ENCODE results near the gene ZNF382. TPM values are rescaled to one million over a fixed set of nuclear protein-coding genes. Genes with fewer than 3 reads are reported as not detected.

Gene ZNF382
- 2.5 and 4.2 TPM in 2 replicates for total RNA-seq (2022)
- Bru-seq, nascent RNA, result percentile 39 among the genes with signal in this experiment
- BruChase-seq, experiment 1, labeled RNA remaining after a 6-hour chase, result percentile 43 among the genes with signal in this experiment
- percentile 46 among the genes with signal in this experiment for BruChase-seq, experiment 2, labeled RNA remaining after a 2-hour chase
- long read RNA-seq, full-length matches to known transcripts, result 1 of 1 reads
- long read RNA-seq, partial matches to known transcripts, result 0 of 1 reads
- long read RNA-seq, other reads (novel, unspliced or antisense), result 0 of 1 reads

GRCh38 chr19:36605101-36605876 is at the start of gene ZNF382:
ZNF382 (plus strand) TSS chr19:36605313; CDS start chr19:36609915, 4,602 bp downstream.
- peak within 1 kb of the TSS; percentile 37 for H3K27ac Mint-ChIP-seq (ENCODE audit: unreplicated experiment)
- BruUV-seq (replicated peaks), result no TSS peak
- CTCF ChIA-PET, result interaction anchor here (0.6 kb wide), 2 partner anchors 85 to 888 kb away, joined by 3 to 4 read pairs; no protein-coding TSS in a partner anchor
- peaks cover 15% of the 10 kb centered on the region for H3K36me3 Mint-ChIP-seq (ENCODE audit: insufficient read depth, unreplicated experiment)
- H3K9me3 Mint-ChIP-seq (ENCODE audit: low read depth, unreplicated experiment), result peaks cover 23% of the 10 kb centered on the region
- intact Hi-C loops (cut with micrococcal nuclease; ENCODE audit: unreplicated experiment), result no loop called here
- H3K27me3 Mint-ChIP-seq (ENCODE audit: unreplicated experiment), result no peaks in the 10 kb centered on the region
- H3K4me1 Mint-ChIP-seq (ENCODE audit: low read depth, unreplicated experiment), result no peaks in the 10 kb centered on the region
- TF ChIP-seq CTCF (IDR thresholded peaks at IDR 0.05; ENCODE audit: unreplicated experiment), result no peak
- H3K4me3 Mint-ChIP-seq (ENCODE audit: low read depth, unreplicated experiment), result peak within 1 kb of the TSS; percentile 80
- DNase-seq, result peak; percentile 34

GRCh38 chr19:36564391-36564790 is 40.7 kb upstream of the ZNF382 start:
- no peaks in the 10 kb centered on the region for H3K4me1 Mint-ChIP-seq (ENCODE audit: low read depth, unreplicated experiment)
- H3K27ac Mint-ChIP-seq (ENCODE audit: unreplicated experiment), result no peak overlapping the region
- H3K9me3 Mint-ChIP-seq (ENCODE audit: low read depth, unreplicated experiment), result peaks cover 10% of the 10 kb centered on the region
- no peak for TF ChIP-seq CTCF (IDR thresholded peaks at IDR 0.05; ENCODE audit: unreplicated experiment)
- CTCF ChIA-PET, result no interaction called here
- no peaks in the 10 kb centered on the region for H3K27me3 Mint-ChIP-seq (ENCODE audit: unreplicated experiment)
- BruUV-seq (replicated peaks), result no TSS peak
- H3K36me3 Mint-ChIP-seq (ENCODE audit: insufficient read depth, unreplicated experiment), result peaks cover 17% of the 10 kb centered on the region
- intact Hi-C loops (cut with micrococcal nuclease; ENCODE audit: unreplicated experiment), result no loop called here
- no peak for DNase-seq
- no peak overlapping the region for H3K4me3 Mint-ChIP-seq (ENCODE audit: low read depth, unreplicated experiment)

GRCh38 chr19:36572593-36573019 is 32.5 kb upstream of the ZNF382 start:
- Mint-ChIP-seq H3K36me3 (ENCODE audit: insufficient read depth, unreplicated experiment) (peaks cover 63% of the 10 kb centered on the region), H3K4me3 (ENCODE audit: low read depth, unreplicated experiment) (peak overlapping the region; percentile 94), H3K4me1 (ENCODE audit: low read depth, unreplicated experiment) (peaks cover 23% of the 10 kb centered on the region), H3K27ac (ENCODE audit: unreplicated experiment) (peak overlapping the region; percentile 92), H3K27me3 (ENCODE audit: unreplicated experiment) (no peaks in the 10 kb centered on the region), H3K9me3 (ENCODE audit: low read depth, unreplicated experiment) (peaks cover 11% of the 10 kb centered on the region)
- CTCF ChIA-PET, result no interaction called here
- BruUV-seq (replicated peaks), result TSS peak; percentile 68
- no peak for DNase-seq
- intact Hi-C loops (cut with micrococcal nuclease; ENCODE audit: unreplicated experiment), result loop anchor here (5.0 to 10.0 kb wide), 3 partner anchors 45 to 280 kb away; partner anchors contain the start of genes ZNF260, ZNF345 and ZNF567
- no peak for TF ChIP-seq CTCF (IDR thresholded peaks at IDR 0.05; ENCODE audit: unreplicated experiment)

GRCh38 chr19:36573020-36573894 is 31.9 kb upstream of the ZNF382 start, which contains the start of gene ZNF529:
ZNF529 (minus strand) TSS chr19:36573292; CDS start chr19:36572346, 946 bp downstream.
- CTCF ChIA-PET, result interaction anchor here (0.6 to 1.1 kb wide), 3 partner anchors 45 to 114 kb away, joined by 3 to 5 read pairs (median 3); partner anchors contain the start of genes ZNF260 and ZNF567

More at GRCh38 chr19:36573020-36573894, 31.9 kb upstream of the ZNF382 start, which contains the start of gene ZNF529:
- peak; percentile 96 for DNase-seq
- intact Hi-C loops (cut with micrococcal nuclease; ENCODE audit: unreplicated experiment), result loop anchor here (5.0 to 10.0 kb wide), 3 partner anchors 46 to 279 kb away; partner anchors contain the start of genes ZNF260, ZNF345 and ZNF567
- no TSS peak for BruUV-seq (replicated peaks)
- H3K4me1 Mint-ChIP-seq (ENCODE audit: low read depth, unreplicated experiment), result peaks cover 23% of the 10 kb centered on the region
- H3K27ac Mint-ChIP-seq (ENCODE audit: unreplicated experiment), result peak within 1 kb of the TSS; percentile 92
- H3K27me3 Mint-ChIP-seq (ENCODE audit: unreplicated experiment), result no peaks in the 10 kb centered on the region
- TF ChIP-seq CTCF (IDR thresholded peaks at IDR 0.05; ENCODE audit: unreplicated experiment), result no peak
- H3K36me3 Mint-ChIP-seq (ENCODE audit: insufficient read depth, unreplicated experiment), result peaks cover 65% of the 10 kb centered on the region
- H3K4me3 Mint-ChIP-seq (ENCODE audit: low read depth, unreplicated experiment), result peak within 1 kb of the TSS; percentile 94
- H3K9me3 Mint-ChIP-seq (ENCODE audit: low read depth, unreplicated experiment), result peaks cover 7% of the 10 kb centered on the region
